K562 (cell line): ENCODE data around the gene MDC1. TPM values are rescaled to one million over a fixed set of nuclear protein-coding genes. Genes with fewer than 3 reads are reported as not detected.

ENCODE experiments used
- ATF3 ChIP-seq, 2 experiments: fragments of 450-650 bp in 1 of 2; sonication (generic) in 1 of 2; formaldehyde crosslinking in 1 of 2; IDR thresholded peaks in 1 of 2; conservative IDR thresholded peaks in 1 of 2; 2 replicates each; pipeline versions ENCODE4 v1.6.1 to v1.8.1; 2016 to 2023; ENCODE audit warnings: mild to moderate bottlenecking in 2 of 2, moderate library complexity in 2 of 2, inconsistent platforms in 1 of 2, missing genetic modification reagents in 1 of 2
- CEBPZ ChIP-seq: fragments of 150-350 bp; IDR thresholded peaks from 2 replicates; pipeline ENCODE4 v1.6.1; 2014; ENCODE audit warnings: low read depth, mild to moderate bottlenecking, low read length, borderline replicate concordance
- DEAF1 ChIP-seq: fragments of 450-650 bp; formaldehyde crosslinking; IDR thresholded peaks from 2 replicates; pipeline ENCODE4 v1.4.0; 2020; ENCODE audit warnings: mild to moderate bottlenecking, moderate library complexity
- DLX4 ChIP-seq: fragments of 250-450 bp; sonication (Bioruptor Pico); IDR thresholded peaks from 2 replicates; pipeline ENCODE4 v1.6.1; 2021; ENCODE audit warnings: mild to moderate bottlenecking
- E2F6 ChIP-seq, 2 experiments: IDR thresholded peaks; 2 replicates each; pipeline ENCODE4 v1.6.1; 2011; ENCODE audit warnings: borderline replicate concordance in 1 of 2, control low read depth in 1 of 2, low read depth in 1 of 2, low read length in 1 of 2, mild to moderate bottlenecking in 1 of 2, mixed read lengths in 1 of 2, moderate library complexity in 1 of 2; ENCODE audit not compliant: insufficient read depth in 1 of 2, insufficient read length in 1 of 2, poor library complexity in 1 of 2, severe bottlenecking in 1 of 2; ENCODE audit errors: extremely low read depth in 1 of 2
- FOSL1 ChIP-seq: fragments of 200-800 bp; sonication (Bioruptor generic); conservative IDR thresholded peaks from 2 replicates; pipeline ENCODE4 v1.6.1; 2016; ENCODE audit warnings: missing genetic modification characterization, missing compliant biosample characterization
- FOXK1 ChIP-seq: sonication (generic); formaldehyde crosslinking; IDR thresholded peaks from 2 replicates; pipeline ENCODE4 v1.8.0; 2022; ENCODE audit warnings: missing genetic modification reagents, mild to moderate bottlenecking, borderline replicate concordance
- NR4A1 ChIP-seq, 2 experiments: fragments of 250-450 bp in 1 of 2; fragments of 450-650 bp in 1 of 2; sonication (Bioruptor Pico) in 1 of 2; IDR thresholded peaks; 2 replicates each; pipeline versions ENCODE4 v1.4.0 to v1.6.1; 2016 to 2020; ENCODE audit warnings: mild to moderate bottlenecking in 2 of 2, missing compliant biosample characterization in 1 of 2, missing genetic modification characterization in 1 of 2, moderate library complexity in 1 of 2
- OTX1 ChIP-seq: fragments of 450-650 bp; formaldehyde crosslinking; IDR thresholded peaks from 2 replicates; pipeline ENCODE4 v1.4.0; 2022; ENCODE audit warnings: mild to moderate bottlenecking
- UBTF ChIP-seq, 2 experiments: IDR thresholded peaks; 2 replicates each; pipeline ENCODE4 v1.6.1; 2012; ENCODE audit warnings: improper control_type of control experiment in 2 of 2, low read depth in 2 of 2, low read length in 2 of 2, borderline replicate concordance in 1 of 2
- ZNF175 ChIP-seq: fragments of 200-800 bp; sonication (Bioruptor generic); IDR thresholded peaks from 2 replicates; pipeline ENCODE4 v1.6.1; 2016; ENCODE audit warnings: low read depth, mild to moderate bottlenecking, missing genetic modification characterization, missing compliant biosample characterization
- ZNF766 ChIP-seq: fragments of 200-800 bp; sonication (Bioruptor generic); conservative IDR thresholded peaks from 2 replicates; pipeline ENCODE4 v1.6.1; 2016; ENCODE audit warnings: missing genetic modification characterization, missing compliant biosample characterization
- polyA plus RNA-seq, 8 experiments: library from polyadenylated mRNA; depleted of rRNA in 4 of 8; stranded (reverse) in 5 of 8; unstranded in 3 of 8; fragments of >200 nt; fragmentation: Nextera tagmentation in 2 of 8; fragmentation: Illumina TruSeq in 1 of 8; extraction: Ambion mirVana in 2 of 8; extraction: Trizol in 1 of 8; gene quantifications; 2 replicates each; pipeline versions ENCODE4 v1.2.1 to v1.2.3, GENCODE V29; 2011 to 2014; ENCODE audit warnings: inconsistent platforms in 1 of 8, missing spikeins in 1 of 8
- total RNA-seq, 7 experiments: library from RNA; depleted of rRNA in 6 of 7; stranded (reverse); fragments of >200 nt in 6 of 7; fragmentation: Illumina TruSeq in 2 of 7; extraction: Trizol in 2 of 7; gene quantifications; 2 replicates each; pipeline versions ENCODE4 v1.2.1 to v1.2.3, GENCODE V29; 2011 to 2021; ENCODE audit warnings: low replicate concordance in 1 of 7

Gene MDC1
- total and polyA plus RNA-seq, 9 of the 15 experiments (the other 6 are each of a cell fraction or from before 2014, with no cell fraction given) = 8.2 to 114 (median 20.0) TPM

- TF ChIP-seq OTX1 (CRISPR knock-in tag) (0 out of 2 replicates have a peak, but pooled peaks have one; percentile 39), NR4A1 (CRISPR knock-in tag; IDR thresholded peaks at IDR 0.05) (peak; percentile 86; the same call in 1 of the 2 replicates), NR4A1 (tag; IDR thresholded peaks at IDR 0.05) (no peak), ZNF175 (CRISPR knock-in tag) (0 out of 2 replicates have a peak, but pooled peaks have one; percentile 41), UBTF (IDR thresholded peaks at IDR 0.05; ENCODE audit: borderline replicate concordance in 1 of 2, low read depth in 2 of 2, low read length in 2 of 2) (0 out of 4 replicates have a peak, but pooled peaks of 1 of the 2 experiments have one; percentile 36), FOSL1 (tag) (peak; percentile 71), E2F6 (IDR thresholded peaks at IDR 0.05; ENCODE audit: borderline replicate concordance in 1 of 2, extremely low read depth in 1 of 2, insufficient read depth in 1 of 2, insufficient read length in 1 of 2, low read depth in 1 of 2, low read length in 1 of 2, poor library complexity in 1 of 2, severe bottlenecking in 1 of 2) (peak in 1 of 2 experiments; percentile 7), FOXK1 (CRISPR knock-in tag) (no peak), DLX4 (CRISPR knock-in tag) (no peak), ZNF766 (0 out of 2 replicates have a peak, but pooled peaks have one; percentile 5), CEBPZ (no peak), DEAF1 (CRISPR knock-in tag) (peak; percentile 35; the same call in 1 of the 2 replicates), ATF3 (IDR thresholded peaks at IDR 0.05) (no peak), ATF3 (CRISPR knock-in tag; conservative IDR thresholded peaks at IDR 0.05) (no peak)
These were observed 29.2 kb downstream of the MDC1 start (continued) for GRCh38 chr6:30687659-30688431.
